ENCODE results near the gene SUGCT.

DNA sequence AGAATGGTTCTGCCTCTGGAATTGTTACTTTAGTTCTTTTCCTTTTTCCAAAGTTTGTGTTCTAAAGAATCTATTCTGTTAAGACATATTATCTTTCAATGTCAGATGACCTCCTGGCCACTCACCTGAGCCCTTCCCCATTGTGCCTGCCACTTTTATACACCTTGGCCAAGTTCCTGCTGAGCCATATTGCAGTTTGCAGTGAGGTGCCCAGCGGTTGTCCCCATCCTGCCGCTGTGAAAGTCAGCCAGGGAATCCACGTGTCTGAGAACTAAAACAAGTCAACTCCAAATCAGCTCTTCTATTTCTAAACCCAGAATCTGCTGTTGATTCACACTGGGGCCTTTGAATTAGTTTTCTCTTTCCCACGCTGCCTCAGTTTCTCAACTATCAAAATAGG, 641.1 kb downstream of the SUGCT start:
- TF ChIP-seq POLR2A (IDR thresholded peaks at IDR 0.05; ENCODE audit: extremely low read depth, insufficient read length), result no peak
- TF ChIP-seq, protein P1, sequence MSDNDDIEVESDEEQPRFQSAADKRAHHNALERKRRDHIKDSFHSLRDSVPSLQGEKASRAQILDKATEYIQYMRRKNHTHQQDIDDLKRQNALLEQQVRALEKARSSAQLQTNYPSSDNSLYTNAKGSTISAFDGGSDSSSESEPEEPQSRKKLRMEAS (IDR thresholded peaks at IDR 0.05; ENCODE audit: low read depth, low read length), result no peak
